DMS 273 (cell line): ENCODE measurements around the gene HCLS1.
"Not testable (repeated sequence)": the region's sequence is repeated elsewhere in the genome, so short reads cannot be mapped to it uniquely, and the experiment has no call there.

Experiments used
- DNase-seq: peaks from one replicate; lab custom pipeline; 2025; ENCODE audit not compliant: unreplicated experiment; lab: John Stamatoyannopoulos, UW

Gene HCLS1

DNA sequence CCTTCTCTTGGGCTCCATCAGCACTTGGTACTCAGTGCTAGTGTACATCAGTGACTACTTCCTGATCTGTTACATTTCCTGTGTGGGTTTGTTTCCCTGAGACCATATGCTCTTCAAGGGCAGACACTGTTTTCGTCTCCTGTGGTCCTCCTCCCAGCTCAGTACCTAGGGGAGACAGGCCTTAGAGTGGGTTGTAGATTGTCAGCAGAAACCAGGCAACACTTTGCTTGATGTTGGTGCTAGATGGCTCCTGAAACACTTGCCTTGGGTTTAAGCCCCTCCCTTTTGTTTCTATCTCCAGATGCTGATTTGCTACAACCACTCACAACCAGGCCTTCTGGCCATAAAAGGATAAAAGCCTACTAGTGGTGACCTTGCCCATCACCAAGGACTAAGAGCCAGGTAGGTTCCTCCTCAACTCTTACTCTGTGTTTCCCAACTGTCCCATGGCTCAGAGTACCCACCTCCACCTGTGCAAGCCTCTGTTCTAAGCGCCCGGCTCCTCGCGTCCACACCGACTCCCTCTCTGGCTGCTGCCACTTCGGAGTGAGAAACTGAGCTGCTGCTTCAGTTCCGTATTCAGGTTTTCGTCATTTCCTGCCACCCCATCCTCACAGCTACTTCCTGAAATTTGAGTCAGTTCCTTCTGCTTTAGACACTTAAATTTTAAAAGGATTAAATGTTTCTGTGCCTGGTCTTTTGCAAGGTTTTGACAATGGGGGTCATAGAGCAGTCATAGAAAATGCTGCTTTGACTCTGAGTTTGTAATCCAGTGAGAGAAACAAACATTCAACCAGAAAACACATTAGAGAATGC, at the start of gene HCLS1:
Gene HCLS1 (minus strand): TSS at position 548 of the 816 bp plus-strand sequence. CDS start 2,556 bp downstream, outside the sequence.
- peak; percentile 19 for DNase-seq

GRCh38 chr3:121710347-121710746, 49.6 kb upstream of the HCLS1 start:
- DNase-seq: no peak

DNA sequence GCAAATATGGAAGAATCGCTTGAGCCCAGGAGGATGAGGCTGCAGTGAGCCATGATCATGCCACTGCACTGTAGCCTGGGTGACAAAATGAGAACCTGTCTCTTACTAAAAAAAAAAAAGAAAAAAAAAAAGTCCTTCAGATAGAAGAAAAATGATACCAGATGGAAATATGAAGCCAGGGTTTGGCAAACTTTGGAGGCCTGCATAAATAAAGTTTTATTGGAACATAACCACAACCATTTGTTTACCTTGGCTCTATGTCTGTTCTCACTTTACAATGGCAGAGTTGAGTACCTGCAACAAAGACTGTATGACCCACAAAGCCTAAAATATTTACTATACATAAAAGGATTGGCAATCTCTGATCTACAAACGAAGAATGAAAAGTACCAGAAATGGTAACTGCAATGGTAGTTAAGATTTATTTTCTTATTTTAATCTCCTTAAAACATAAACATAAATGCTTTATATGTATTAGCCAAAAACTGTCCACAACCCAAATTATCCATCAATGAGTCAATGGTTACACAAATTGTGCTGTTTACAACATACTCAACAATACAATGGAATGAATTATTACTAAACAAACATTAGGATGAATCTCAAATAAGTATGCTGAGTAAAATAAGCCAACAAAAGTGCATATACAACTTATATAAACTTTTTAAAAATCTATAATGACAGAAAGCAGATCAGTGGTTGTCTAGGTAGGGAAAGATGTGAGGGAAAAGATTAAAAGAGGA, 47.0 kb upstream of the HCLS1 start:
- no peak for DNase-seq

DNA sequence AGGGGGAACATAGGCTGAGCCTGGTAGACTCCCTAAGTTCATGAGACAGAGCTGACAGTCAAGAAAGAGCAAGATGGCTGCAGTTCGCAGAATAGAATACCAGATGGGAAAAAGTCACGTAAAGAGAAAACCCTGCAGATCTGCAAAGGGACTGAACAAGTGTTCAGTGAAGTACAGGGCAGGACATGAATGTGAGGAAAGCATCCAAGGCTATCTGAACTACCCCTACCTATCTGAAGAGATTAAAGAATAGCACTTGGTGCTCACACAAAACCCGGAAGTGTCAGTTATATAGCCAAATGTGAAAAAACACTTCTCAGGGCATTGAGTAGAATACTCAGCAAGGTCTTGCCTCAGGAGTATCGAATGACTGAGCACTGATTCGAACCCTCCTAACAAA, 44.8 kb upstream of the HCLS1 start:
- no peak for DNase-seq

DNA sequence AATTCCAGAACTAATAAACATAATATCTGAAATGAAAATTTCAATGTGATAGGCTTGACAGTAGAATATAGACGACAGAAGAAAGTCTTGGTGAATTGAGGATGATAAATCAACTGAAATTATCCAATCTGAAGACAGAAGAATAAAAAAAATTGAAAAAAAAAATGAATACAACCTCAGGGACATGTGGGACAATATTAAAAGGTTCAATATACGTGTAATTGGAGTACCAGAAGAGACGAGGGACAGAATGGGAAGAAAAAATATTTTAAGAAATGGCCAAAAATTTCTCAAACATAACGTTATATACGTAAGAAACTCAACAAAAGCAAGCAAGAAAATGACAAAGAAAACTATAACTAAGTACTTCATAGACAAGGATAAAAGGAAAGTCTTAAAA, 43.3 kb upstream of the HCLS1 start:
- DNase-seq: no peak

- no peak for DNase-seq
Observed at GRCh38 chr3:121698901-121699300, 38.2 kb upstream of the HCLS1 start.

DNA sequence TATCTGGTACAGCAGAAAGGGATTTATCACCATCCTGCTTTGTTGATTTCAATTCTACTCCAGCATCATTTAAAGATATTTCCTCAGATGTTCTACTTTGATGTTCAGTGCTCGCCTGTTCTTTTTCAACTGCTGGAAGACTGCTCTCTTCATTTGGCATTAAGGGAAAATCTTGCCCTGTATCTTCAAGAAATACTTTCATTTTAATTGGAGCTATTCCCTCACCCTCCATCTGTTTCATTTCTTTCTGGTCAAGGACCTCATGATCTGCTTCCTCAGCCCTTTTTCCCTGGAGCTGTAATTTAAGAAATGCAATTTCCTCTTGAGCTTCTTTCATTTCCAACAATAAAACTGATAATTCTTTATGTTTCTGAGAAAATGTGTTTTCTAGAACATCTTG, 37.8 kb upstream of the HCLS1 start:
- no peak for DNase-seq

DNA sequence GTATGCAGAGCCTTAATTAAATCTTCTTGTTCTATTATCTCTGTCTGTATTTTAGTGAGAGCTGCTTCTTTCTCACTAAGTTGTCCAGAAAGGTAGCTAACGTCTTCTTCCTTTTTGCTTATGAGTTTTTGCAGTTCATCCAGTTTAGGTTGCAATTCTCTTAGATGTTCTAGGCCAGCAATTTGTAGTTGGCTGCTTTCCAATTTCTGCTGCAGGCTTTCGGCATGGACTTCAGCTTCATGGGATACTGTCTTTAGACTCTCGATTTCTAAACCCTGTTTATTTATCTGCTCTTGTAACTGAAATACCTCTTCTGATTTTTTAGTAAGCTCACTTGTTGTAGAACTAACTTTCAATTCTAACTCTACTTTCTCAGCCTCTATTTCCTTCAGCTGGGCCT, 35.5 kb upstream of the HCLS1 start:
- DNase-seq: no peak

- no peak for DNase-seq
Observed at GRCh38 chr3:121692010-121692699, 31.5 kb upstream of the HCLS1 start.

DNA sequence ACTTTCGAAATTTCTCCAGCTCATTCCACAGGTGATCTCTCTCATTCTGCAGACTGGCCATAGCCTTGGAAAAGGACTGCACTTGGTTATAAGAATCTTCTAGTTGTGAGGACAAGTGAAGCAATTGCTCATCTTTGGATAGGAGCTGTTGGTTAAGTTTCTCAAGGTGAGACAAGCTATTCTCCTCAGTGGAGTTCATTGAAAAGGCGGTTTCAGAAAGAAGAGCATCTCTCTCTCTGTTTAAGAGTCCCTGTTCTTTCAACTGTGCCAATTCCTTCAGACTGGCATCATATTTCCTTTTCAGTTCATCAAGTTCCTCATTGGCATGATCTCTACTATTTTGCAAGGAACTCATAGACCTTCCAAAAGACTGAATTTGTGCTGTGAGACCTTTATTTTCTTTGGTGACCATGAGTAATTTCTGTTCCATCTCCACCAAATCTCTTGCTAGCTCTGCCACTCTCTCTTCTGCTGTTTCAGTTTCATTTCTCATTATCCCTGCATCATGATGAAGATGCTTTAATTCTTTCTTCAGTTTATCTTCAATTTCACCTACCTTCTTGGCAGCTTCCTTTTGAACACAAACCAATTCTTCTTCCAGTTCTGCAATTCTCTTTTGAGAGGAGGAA, 30.2 kb upstream of the HCLS1 start:
- DNase-seq: no peak

DNA sequence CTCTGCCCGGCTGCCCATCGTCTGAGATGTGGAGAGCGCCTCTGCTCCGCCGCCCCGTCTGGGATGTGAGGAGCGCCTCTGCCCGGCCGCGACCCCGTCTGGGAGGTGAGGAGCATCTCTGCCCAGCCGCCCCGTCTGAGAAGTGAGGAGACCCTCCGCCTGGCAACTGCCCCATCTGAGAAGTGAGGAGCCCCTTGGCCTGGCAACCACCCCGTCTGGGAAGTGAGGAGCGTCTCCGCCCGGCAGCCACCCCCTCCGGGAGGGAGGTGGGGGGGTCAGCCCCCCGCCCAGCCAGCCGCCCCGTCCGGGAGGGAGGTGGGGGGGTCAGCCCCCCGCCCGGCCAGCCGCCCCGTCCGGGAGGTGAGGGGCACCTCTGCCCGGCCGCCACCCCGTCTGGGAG, 28.0 kb upstream of the HCLS1 start:
- not testable (repeated sequence) for DNase-seq

DNA sequence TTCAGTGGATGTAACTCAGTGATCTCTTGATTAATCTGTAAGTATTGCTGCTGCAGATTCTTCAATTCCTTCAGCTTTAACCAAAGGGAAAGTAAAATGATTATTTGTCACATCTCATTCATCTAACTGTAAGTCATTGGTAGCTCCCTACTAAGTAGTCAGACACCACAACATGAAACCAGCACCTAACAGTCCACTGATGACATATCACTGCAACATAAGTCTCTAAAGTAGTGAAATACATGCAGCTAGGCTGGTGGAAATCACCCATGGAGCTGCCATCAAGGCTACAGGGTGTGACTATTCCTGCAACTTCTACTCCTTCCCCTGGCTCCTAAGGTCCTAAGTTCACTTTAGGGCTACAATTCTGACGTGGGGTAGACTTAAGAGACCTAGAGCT, 21.1 kb upstream of the HCLS1 start:
- DNase-seq: no peak

DNA sequence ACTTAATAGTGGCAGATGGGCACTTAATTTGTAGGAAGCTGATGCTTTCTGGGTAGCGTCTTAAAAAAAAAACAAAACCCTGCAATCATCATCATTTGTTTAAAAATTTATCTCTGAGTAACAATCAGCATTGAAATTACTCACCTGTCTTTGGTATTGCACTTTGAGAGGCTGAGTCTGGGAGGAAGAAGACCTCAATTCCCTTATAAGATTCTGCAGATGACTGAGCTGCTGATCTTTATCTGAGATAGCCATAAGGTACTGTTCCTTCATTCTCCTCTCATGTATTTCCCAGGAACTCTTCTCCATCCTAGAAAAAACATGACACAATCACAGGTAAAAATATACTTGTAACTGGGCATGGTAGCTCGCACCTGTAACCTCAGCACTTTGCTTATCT, 16.4 kb upstream of the HCLS1 start:
- no peak for DNase-seq

DNA sequence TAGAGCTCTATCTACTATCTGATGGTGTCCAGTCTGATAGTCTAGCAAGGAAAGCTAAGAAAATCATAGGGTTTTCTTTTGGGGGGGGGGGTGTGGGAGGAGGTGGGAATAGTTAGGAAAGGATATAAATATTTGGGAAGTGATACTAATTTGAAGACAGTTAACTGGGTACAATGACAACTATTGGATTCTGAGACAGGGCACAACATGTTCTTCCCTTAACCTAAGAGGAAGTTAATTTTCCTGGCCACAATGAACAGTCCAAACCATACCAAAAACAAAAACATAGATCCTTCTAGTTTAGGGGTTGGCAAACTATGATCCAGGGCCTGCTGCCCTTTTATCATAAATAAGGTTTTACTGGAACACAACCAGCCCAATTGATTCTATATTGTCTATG, 10.0 kb upstream of the HCLS1 start:
- DNase-seq: no peak

GRCh38 chr3:121667333-121667732, 6.6 kb upstream of the HCLS1 start:
- DNase-seq: no peak

DNA sequence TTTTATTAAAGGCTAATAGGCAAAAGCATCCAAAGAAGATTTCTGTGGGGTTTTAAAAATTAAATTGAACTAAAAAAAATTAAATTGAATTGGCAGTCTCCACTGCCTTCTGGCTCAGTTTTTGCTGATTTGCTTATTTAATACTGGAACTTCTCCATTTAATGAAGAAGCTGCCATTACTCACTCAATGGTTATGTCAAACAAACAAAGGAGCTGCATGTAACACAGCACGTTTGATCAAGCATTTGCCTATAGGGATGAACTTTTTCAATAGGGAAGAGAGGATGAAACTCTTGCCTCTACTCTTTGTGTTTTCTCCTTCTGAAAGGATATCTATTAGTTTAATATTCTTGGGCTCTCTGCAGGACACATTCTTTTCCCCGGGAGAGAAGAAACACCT, 4.8 kb upstream of the HCLS1 start:
- DNase-seq: no peak

GRCh38 chr3:121663171-121663847, 2.6 kb upstream of the HCLS1 start:
- DNase-seq: no peak

GRCh38 chr3:121662742-121663141, 2.0 kb upstream of the HCLS1 start:
- no peak for DNase-seq

- DNase-seq: no peak
Observed at GRCh38 chr3:121661376-121661775, 673 bp upstream of the HCLS1 start.

GRCh38 chr3:121659586-121659985, 1.1 kb downstream of the HCLS1 start:
- DNase-seq: no peak
